Lower leg skin (tissue), 3 donors: ENCODE measurements around the gene SYCP2L.

Experiments
- POLR2A ChIP-seq, 2 donors: fragments of 450-650 bp; IDR thresholded peaks; one replicate each; pipeline ENCODE4 v1.6.1; 2016 to 2017; ENCODE audit warnings: antibody characterized with exemption in 2 of 2, mild to moderate bottlenecking in 1 of 2, moderate library complexity in 1 of 2
- TF ChIP-seq, protein P1 (sequence below), 3 donors: fragments of 450-650 bp; IDR thresholded peaks; one replicate each; pipeline ENCODE4 v1.5.1; 2016; ENCODE audit warnings: antibody characterized with exemption in 3 of 3, mild to moderate bottlenecking in 3 of 3, moderate library complexity in 2 of 3

DNA sequence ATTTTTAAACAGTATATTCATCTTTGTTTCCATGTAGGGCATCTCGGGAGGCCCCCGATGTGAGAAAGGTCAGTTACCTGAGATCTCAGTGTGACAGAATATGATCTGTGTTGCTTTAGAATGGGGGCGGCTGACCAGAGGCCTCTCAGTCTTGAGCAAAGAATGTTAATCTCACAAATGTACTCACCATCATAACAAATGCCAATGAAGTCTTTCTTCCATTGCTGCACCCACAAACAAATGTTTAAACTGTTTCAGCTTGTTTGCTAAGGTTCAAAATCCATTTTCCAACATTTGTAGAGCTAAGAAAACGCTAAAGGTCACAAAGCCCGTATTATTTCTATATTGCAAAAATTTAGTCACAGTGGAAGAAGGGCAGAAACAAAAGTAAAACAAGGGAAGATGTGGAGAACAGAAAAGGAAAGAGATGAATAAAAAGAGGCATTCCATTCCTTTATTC, 125.5 kb downstream of the SYCP2L start:
- TF ChIP-seq, protein P1, sequence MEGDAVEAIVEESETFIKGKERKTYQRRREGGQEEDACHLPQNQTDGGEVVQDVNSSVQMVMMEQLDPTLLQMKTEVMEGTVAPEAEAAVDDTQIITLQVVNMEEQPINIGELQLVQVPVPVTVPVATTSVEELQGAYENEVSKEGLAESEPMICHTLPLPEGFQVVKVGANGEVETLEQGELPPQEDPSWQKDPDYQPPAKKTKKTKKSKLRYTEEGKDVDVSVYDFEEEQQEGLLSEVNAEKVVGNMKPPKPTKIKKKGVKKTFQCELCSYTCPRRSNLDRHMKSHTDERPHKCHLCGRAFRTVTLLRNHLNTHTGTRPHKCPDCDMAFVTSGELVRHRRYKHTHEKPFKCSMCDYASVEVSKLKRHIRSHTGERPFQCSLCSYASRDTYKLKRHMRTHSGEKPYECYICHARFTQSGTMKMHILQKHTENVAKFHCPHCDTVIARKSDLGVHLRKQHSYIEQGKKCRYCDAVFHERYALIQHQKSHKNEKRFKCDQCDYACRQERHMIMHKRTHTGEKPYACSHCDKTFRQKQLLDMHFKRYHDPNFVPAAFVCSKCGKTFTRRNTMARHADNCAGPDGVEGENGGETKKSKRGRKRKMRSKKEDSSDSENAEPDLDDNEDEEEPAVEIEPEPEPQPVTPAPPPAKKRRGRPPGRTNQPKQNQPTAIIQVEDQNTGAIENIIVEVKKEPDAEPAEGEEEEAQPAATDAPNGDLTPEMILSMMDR (IDR thresholded peaks at IDR 0.05) = no peak
- no peak for TF ChIP-seq POLR2A (IDR thresholded peaks at IDR 0.05)
